H1 (cell line): Measurements from ENCODE around the gene SLC5A9. TPM values are rescaled to one million over a fixed set of nuclear protein-coding genes. Genes with fewer than 3 reads are reported as not detected.

Source experiments
- CTCF ChIA-PET: fragments of 300-600 bp; sonication (Branson Sonifier 250); formaldehyde crosslinking; loops from one replicate; lab custom pipeline; 2021; ENCODE audit not compliant: partially characterized antibody; lab: Charles Lee
- POLR2A ChIA-PET: fragments of 300-600 bp; sonication (Branson Sonifier 250); formaldehyde crosslinking; loops from one replicate; lab custom pipeline; 2021; ENCODE audit warnings: inconsistent platforms; ENCODE audit not compliant: partially characterized antibody; lab: Charles Lee
- DNase-seq, 2 experiments: peaks; one replicate each; pipeline versions ENCODE4 v3.0.0 to v3.0.0-alpha.2; 2010 to 2022; ENCODE audit warnings: low spot score in 2 of 2, low read depth in 1 of 2, mixed read lengths in 1 of 2
- FAIRE-seq: peaks from 2 replicates; lab custom pipeline; 2011; peaks lifted over from hg19 to GRCh38; lab: Jason Lieb, UNC
- H2AFZ ChIP-seq: 2 replicates; pipeline ENCODE4 v1.8.1; 2012; ENCODE audit warnings: low read length, inconsistent platforms
- H2AK5ac ChIP-seq: 2 replicates; pipeline ENCODE4 v1.6.1; 2013; ENCODE audit warnings: low read depth, low read length
- H2BK120ac ChIP-seq: replicated peaks from 2 replicates; pipeline ENCODE3; 2013; ENCODE audit warnings: low read depth, low read length, inconsistent platforms
- H2BK12ac ChIP-seq: 2 replicates; pipeline ENCODE4 v1.6.1; 2013; ENCODE audit warnings: low read depth, low read length
- H2BK15ac ChIP-seq: 2 replicates; pipeline ENCODE4 v1.6.1; 2013; ENCODE audit warnings: low read length
- H2BK20ac ChIP-seq: 2 replicates; pipeline ENCODE4 v1.6.1; 2013; ENCODE audit warnings: low read length
- H2BK5ac ChIP-seq: 2 replicates; pipeline ENCODE4 v1.6.1; 2013; ENCODE audit warnings: low read depth, low read length
- H3K14ac ChIP-seq: 2 replicates; pipeline ENCODE4 v1.6.1; 2013; ENCODE audit warnings: inconsistent platforms; ENCODE audit not compliant: insufficient read length
- H3K18ac ChIP-seq: 2 replicates; pipeline ENCODE4 v1.6.1; 2013; ENCODE audit warnings: low read length; ENCODE audit errors: extremely low read depth
- H3K23ac ChIP-seq: 2 replicates; pipeline ENCODE4 v1.6.1; 2013; ENCODE audit warnings: inconsistent platforms; ENCODE audit not compliant: insufficient read length
- H3K23me2 ChIP-seq: 2 replicates; pipeline ENCODE4 v1.6.1; 2013; ENCODE audit warnings: low read depth, low read length
- H3K27ac ChIP-seq: 2 replicates; pipeline ENCODE4 v1.6.1; 2011; ENCODE audit warnings: low read depth, low read length, inconsistent platforms
- H3K27me3 ChIP-seq, 4 experiments: replicated peaks in 1 of 4; 1 replicate in 1 of 4; 2 replicates in 3 of 4; pipeline versions ENCODE4 v1.6.1 to v1.8.1; 2011 to 2013; ENCODE audit warnings: low read length in 3 of 4, mild to moderate bottlenecking in 3 of 4, inconsistent platforms in 2 of 4, mixed read lengths in 2 of 4, moderate library complexity in 1 of 4; ENCODE audit not compliant: control insufficient read depth in 3 of 4, insufficient read depth in 3 of 4; ENCODE audit errors: extremely low read depth in 1 of 4
- H3K36me3 ChIP-seq, 4 experiments: 2 replicates each; pipeline versions ENCODE4 v1.6.1 to v1.8.1; 2011 to 2013; ENCODE audit warnings: mild to moderate bottlenecking in 4 of 4, low read length in 3 of 4, moderate library complexity in 2 of 4, control low read depth in 1 of 4, inconsistent platforms in 1 of 4; ENCODE audit not compliant: insufficient read depth in 4 of 4, control insufficient read depth in 2 of 4
- H3K4ac ChIP-seq: replicated peaks from 2 replicates; pipeline ENCODE3; 2013; ENCODE audit warnings: low read length, low read depth, mixed read lengths, inconsistent platforms; ENCODE audit not compliant: insufficient read length
- H3K4me1 ChIP-seq, 4 experiments: replicated peaks in 1 of 4; 1 replicate in 1 of 4; 2 replicates in 3 of 4; pipeline versions ENCODE4 v1.6.1 to v1.8.1; 2011 to 2013; ENCODE audit warnings: low read length in 3 of 4, inconsistent platforms in 2 of 4, mixed read lengths in 1 of 4; ENCODE audit not compliant: insufficient read depth in 4 of 4, control insufficient read depth in 3 of 4
- H3K4me2 ChIP-seq, 2 experiments: 2 replicates each; pipeline versions ENCODE4 v1.6.1 to v1.8.1; 2011 to 2013; ENCODE audit warnings: low read depth in 2 of 2, low read length in 2 of 2, control low read depth in 1 of 2, inconsistent platforms in 1 of 2, mild to moderate bottlenecking in 1 of 2; ENCODE audit not compliant: insufficient read depth in 1 of 2
- H3K4me3 ChIP-seq, 4 experiments: fragments of 200-600, 300-600 bp in 1 of 4; sonication (generic), shearing (Covaris generic), sonication (Bioruptor Twin) in 1 of 4; 2 replicates each; pipeline versions ENCODE4 v1.5.1 to v1.8.1; 2011 to 2016; ENCODE audit warnings: low read length in 4 of 4, low read depth in 3 of 4, control low read depth in 2 of 4, inconsistent platforms in 2 of 4, mild to moderate bottlenecking in 2 of 4, mixed read lengths in 1 of 4, moderate library complexity in 1 of 4; ENCODE audit not compliant: insufficient read depth in 2 of 4; ENCODE audit errors: extremely low read depth in 1 of 4
- H3K56ac ChIP-seq: replicated peaks from 2 replicates; pipeline ENCODE3; 2013; ENCODE audit warnings: low read depth, mild to moderate bottlenecking, mixed read lengths, low read length, inconsistent platforms; ENCODE audit not compliant: insufficient read length
- H3K79me1 ChIP-seq: 2 replicates; pipeline ENCODE4 v1.6.1; 2013; ENCODE audit warnings: low read depth, low read length, control low read depth
- H3K79me2 ChIP-seq, 2 experiments: 2 replicates each; pipeline versions ENCODE4 v1.6.1 to v1.8.1; 2012 to 2013; ENCODE audit warnings: low read length in 2 of 2, mild to moderate bottlenecking in 2 of 2, inconsistent platforms in 1 of 2; ENCODE audit not compliant: insufficient read depth in 2 of 2, control insufficient read depth in 1 of 2
- H3K9ac ChIP-seq, 4 experiments: replicated peaks in 1 of 4; 1 replicate in 1 of 4; 2 replicates in 3 of 4; pipeline versions ENCODE4 v1.6.1 to v1.8.1; 2011 to 2013; ENCODE audit warnings: low read depth in 3 of 4, low read length in 3 of 4, control low read depth in 2 of 4, mild to moderate bottlenecking in 2 of 4, moderate library complexity in 2 of 4, inconsistent platforms in 1 of 4; ENCODE audit errors: extremely low read depth in 1 of 4
- H3K9me3 ChIP-seq, 2 experiments: 2 replicates each; pipeline versions ENCODE4 v1.6.1 to v1.8.1; 2012 to 2013; ENCODE audit warnings: mild to moderate bottlenecking in 2 of 2, moderate library complexity in 2 of 2, control low read depth in 1 of 2, inconsistent platforms in 1 of 2, low read depth in 1 of 2, low read length in 1 of 2, mixed read lengths in 1 of 2; ENCODE audit not compliant: insufficient read depth in 2 of 2
- H4K20me1 ChIP-seq, 2 experiments: replicated peaks in 1 of 2; 2 replicates each; pipeline versions ENCODE3 to v1.8.1; 2011 to 2013; ENCODE audit warnings: inconsistent platforms in 2 of 2, low read length in 2 of 2, mild to moderate bottlenecking in 1 of 2; ENCODE audit not compliant: insufficient read depth in 2 of 2, control insufficient read depth in 1 of 2
- H4K5ac ChIP-seq: 2 replicates; pipeline ENCODE4 v1.6.1; 2013; ENCODE audit warnings: low read length, low read depth, mixed read lengths, inconsistent platforms; ENCODE audit not compliant: insufficient read length
- H4K8ac ChIP-seq: 2 replicates; pipeline ENCODE4 v1.8.0; 2013; ENCODE audit warnings: mild to moderate bottlenecking, moderate library complexity, low read length, inconsistent platforms; ENCODE audit not compliant: insufficient read depth; ENCODE audit errors: extremely low read depth
- H4K91ac ChIP-seq: replicated peaks from 2 replicates; pipeline ENCODE3; 2013; ENCODE audit warnings: low read length, mixed read lengths, inconsistent platforms; ENCODE audit not compliant: insufficient read length
- BRCA1 ChIP-seq: IDR thresholded peaks from 2 replicates; pipeline ENCODE4 v1.6.1; 2012; ENCODE audit warnings: low read depth, low read length, improper control_type of control experiment
- PHF8 ChIP-seq: fragments of 200-600 bp; sonication (generic); conservative IDR thresholded peaks from 2 replicates; pipeline ENCODE4 v1.7.1; 2012; ENCODE audit warnings: low read depth, mild to moderate bottlenecking, inconsistent platforms, low read length, moderate library complexity
- RBBP5 ChIP-seq: IDR thresholded peaks from 2 replicates; pipeline ENCODE4 v1.7.1; 2012; ENCODE audit warnings: low read depth, mild to moderate bottlenecking, inconsistent platforms, low read length, moderate library complexity, borderline replicate concordance
- RXRA ChIP-seq: IDR thresholded peaks from 2 replicates; pipeline ENCODE4 v1.6.1; 2011; ENCODE audit warnings: low read depth, mild to moderate bottlenecking, low read length, moderate library complexity; ENCODE audit not compliant: insufficient read depth
- SP2 ChIP-seq: IDR thresholded peaks from 2 replicates; pipeline ENCODE4 v1.6.1; 2012; ENCODE audit warnings: mild to moderate bottlenecking, low read length, inconsistent platforms
- SRF ChIP-seq: IDR thresholded peaks from 2 replicates; pipeline ENCODE4 v1.6.1; 2011; ENCODE audit warnings: mild to moderate bottlenecking, low read depth, low read length, moderate library complexity
- TBP ChIP-seq: IDR thresholded peaks from 2 replicates; pipeline ENCODE4 v1.6.1; 2011; ENCODE audit warnings: low read depth, low read length, improper control_type of control experiment
- WGBS, 2 experiments: shearing (Covaris generic) in 1 of 2; methylation state at CpG; one replicate each; pipeline versions ENCODE4 v1.1.6 to v1.1.7; 2013 to 2015; ENCODE audit warnings: low lambda C conversion rate in 2 of 2, mixed read lengths in 2 of 2, inconsistent platforms in 1 of 2, low coverage in 1 of 2, missing lambda C conversion rate in 1 of 2; ENCODE audit not compliant: insufficient replicate concordance in 2 of 2, insufficient coverage in 1 of 2, insufficient read length in 1 of 2; ENCODE audit errors: extremely low coverage in 1 of 2, missing lambda C conversion rate in 1 of 2; 5-methylcytosine and 5-hydroxymethylcytosine counted together
- polyA plus RNA-seq, 7 experiments: library from polyadenylated mRNA; depleted of rRNA in 3 of 7; stranded (reverse) in 5 of 7; unstranded in 2 of 7; fragments of >200 nt in 5 of 7; fragments of 200-250 nt in 2 of 7; gene quantifications; 1 replicate in 5 of 7; 2 replicates in 1 of 7; 4 replicates in 1 of 7; pipeline versions ENCODE4 v1.2.1 to v1.2.3, GENCODE V29; 2011 to 2013; ENCODE audit warnings: missing spikeins in 2 of 7, mixed read lengths in 2 of 7
- total RNA-seq: library from RNA; stranded (reverse); fragmentation: NEBNext Ultra II Directional; extraction: Animal tissue kit (Norgen Biotek cat#: 25700); gene quantifications from 2 replicates; pipeline ENCODE4 v1.2.1, GENCODE V29; 2021
- TF ChIP-seq, protein P1 (sequence below): IDR thresholded peaks from 2 replicates; pipeline ENCODE4 v1.6.1; 2011; ENCODE audit warnings: low read length, improper control_type of control experiment

Gene SLC5A9
- total and polyA plus RNA-seq, 2 of the 8 experiments (the other 6 are each of a cell fraction or from before 2014, with no cell fraction given): 0.03 TPM; not detected in 1

DNA sequence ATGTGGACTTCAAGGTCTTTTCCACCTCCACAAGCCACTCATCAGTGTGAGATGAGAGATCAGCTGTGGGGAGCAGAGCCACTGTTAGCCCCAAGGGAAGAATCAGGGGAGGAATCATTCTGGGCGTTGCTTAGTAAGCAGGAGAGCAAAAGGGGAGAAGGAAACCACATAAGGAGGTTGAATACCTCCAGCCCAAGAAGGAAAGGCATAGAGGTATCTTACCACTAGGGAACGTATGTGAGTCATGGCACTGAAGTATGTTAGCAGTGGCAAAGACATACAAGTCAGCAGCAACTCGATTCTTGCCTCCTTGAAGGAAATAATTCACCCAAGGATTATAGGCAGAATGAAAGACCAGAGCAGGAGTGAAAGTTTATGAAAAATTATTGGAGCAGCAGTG, 31.6 kb upstream of the SLC5A9 start:
- Histone ChIP-seq H3K4ac (no peak overlapping the region), H2AFZ (no peak overlapping the region), H3K27ac (no peak overlapping the region), H3K23me2 (no peaks in the 10 kb centered on the region), H2BK5ac (no peak overlapping the region), H3K23ac (no peak overlapping the region), H3K4me3 (no peak overlapping the region), H3K79me1 (no peaks in the 10 kb centered on the region), H3K9ac (no peak overlapping the region), H4K8ac (no peak overlapping the region), H3K9me3 (peaks cover 38 to 58% of the 10 kb centered on the region in 2 experiments), H2BK20ac (no peak overlapping the region), H3K4me2 (no peak overlapping the region), H2BK120ac (no peak overlapping the region), H4K91ac (no peak overlapping the region), H2BK15ac (no peak overlapping the region), H3K4me1 (no peaks in the 10 kb centered on the region), H3K27me3 (no peaks in the 10 kb centered on the region), H4K20me1 (no peaks in the 10 kb centered on the region), H3K56ac (no peak overlapping the region), H3K14ac (no peak overlapping the region), H3K36me3 (0 out of 8 replicates have a peak, but pooled peaks cover 0 to 2% (median 0%) of the 10 kb centered on the region in 4 experiments), H4K5ac (no peak overlapping the region), H3K79me2 (no peaks in the 10 kb centered on the region), H3K18ac (no peak overlapping the region), H2BK12ac (no peak overlapping the region), H2AK5ac (no peak overlapping the region)
- POLR2A ChIA-PET: no interaction called here
- DNase-seq: no peak
- no peak for FAIRE-seq
- CTCF ChIA-PET: no interaction called here
- 78% methylated on average over 3 of the region's 3 CpGs; no CpG with 5 or more reads in 1 of the 2 experiments for WGBS, 2 experiments
- no peak for TF ChIP-seq TBP
- no peak for TF ChIP-seq BRCA1
- TF ChIP-seq RXRA: no peak
- TF ChIP-seq, protein P1, sequence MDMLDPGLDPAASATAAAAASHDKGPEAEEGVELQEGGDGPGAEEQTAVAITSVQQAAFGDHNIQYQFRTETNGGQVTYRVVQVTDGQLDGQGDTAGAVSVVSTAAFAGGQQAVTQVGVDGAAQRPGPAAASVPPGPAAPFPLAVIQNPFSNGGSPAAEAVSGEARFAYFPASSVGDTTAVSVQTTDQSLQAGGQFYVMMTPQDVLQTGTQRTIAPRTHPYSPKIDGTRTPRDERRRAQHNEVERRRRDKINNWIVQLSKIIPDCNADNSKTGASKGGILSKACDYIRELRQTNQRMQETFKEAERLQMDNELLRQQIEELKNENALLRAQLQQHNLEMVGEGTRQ: no peak
- TF ChIP-seq PHF8: no peak
- TF ChIP-seq RBBP5: no peak
- no peak for TF ChIP-seq SP2
- no peak for TF ChIP-seq SRF
